Esophagus squamous epithelium (tissue), 4 donors: ENCODE results near the gene ARID3B.

ENCODE experiments used
- POLR2A ChIP-seq, 4 donors: fragments of 450-650 bp; IDR thresholded peaks; one replicate each; pipeline ENCODE4 v1.6.1; 2017; ENCODE audit warnings: antibody characterized with exemption in 4 of 4, mild to moderate bottlenecking in 4 of 4, moderate library complexity in 3 of 4
- TF ChIP-seq, protein P1 (sequence below), 6 experiments: fragments of 450-650 bp in 4 of 6; fragments of 200-600 bp in 2 of 6; sonication (generic) in 2 of 6; IDR thresholded peaks; one replicate each; pipeline ENCODE4 v1.5.1; 2016 to 2019; ENCODE audit warnings: antibody characterized with exemption in 6 of 6, mild to moderate bottlenecking in 4 of 6, moderate library complexity in 4 of 6

DNA sequence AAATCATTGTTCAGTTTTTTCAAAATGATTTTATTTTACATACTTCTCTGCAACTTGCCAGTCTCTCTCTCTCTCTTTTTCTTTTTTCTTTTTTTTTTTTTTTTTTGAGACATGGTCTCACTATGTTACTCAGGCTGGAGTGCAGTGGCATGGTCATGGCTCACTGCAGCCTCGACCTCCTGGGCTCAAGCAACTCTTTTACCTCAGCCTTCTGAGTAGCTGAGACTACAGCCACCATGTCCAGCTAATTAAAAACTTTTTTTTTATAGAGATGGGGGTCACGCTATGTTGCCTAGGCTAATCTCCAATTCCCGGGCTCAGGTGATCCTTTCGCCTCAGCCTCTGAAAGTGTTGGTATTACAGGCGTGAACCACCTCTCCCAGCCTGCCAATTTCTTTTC lies 12.1 kb upstream of the ARID3B start:
- TF ChIP-seq, protein P1, sequence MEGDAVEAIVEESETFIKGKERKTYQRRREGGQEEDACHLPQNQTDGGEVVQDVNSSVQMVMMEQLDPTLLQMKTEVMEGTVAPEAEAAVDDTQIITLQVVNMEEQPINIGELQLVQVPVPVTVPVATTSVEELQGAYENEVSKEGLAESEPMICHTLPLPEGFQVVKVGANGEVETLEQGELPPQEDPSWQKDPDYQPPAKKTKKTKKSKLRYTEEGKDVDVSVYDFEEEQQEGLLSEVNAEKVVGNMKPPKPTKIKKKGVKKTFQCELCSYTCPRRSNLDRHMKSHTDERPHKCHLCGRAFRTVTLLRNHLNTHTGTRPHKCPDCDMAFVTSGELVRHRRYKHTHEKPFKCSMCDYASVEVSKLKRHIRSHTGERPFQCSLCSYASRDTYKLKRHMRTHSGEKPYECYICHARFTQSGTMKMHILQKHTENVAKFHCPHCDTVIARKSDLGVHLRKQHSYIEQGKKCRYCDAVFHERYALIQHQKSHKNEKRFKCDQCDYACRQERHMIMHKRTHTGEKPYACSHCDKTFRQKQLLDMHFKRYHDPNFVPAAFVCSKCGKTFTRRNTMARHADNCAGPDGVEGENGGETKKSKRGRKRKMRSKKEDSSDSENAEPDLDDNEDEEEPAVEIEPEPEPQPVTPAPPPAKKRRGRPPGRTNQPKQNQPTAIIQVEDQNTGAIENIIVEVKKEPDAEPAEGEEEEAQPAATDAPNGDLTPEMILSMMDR (IDR thresholded peaks at IDR 0.05): no peak
- no peak for TF ChIP-seq POLR2A (IDR thresholded peaks at IDR 0.05)
